GM12878 (cell line): ENCODE measurements around the gene FHOD3. TPM values are rescaled to one million over a fixed set of nuclear protein-coding genes. Genes with fewer than 3 reads are reported as not detected.

Source experiments
- ATAC-seq: fragments of 200-7000 bp; cut with Tn5 transposase; 3 replicates; pipeline ENCODE4 v1.9.1; 2020; ENCODE audit warnings: mild to moderate bottlenecking, moderate library complexity
- BruUV-seq: library from RNA; stranded (reverse); fragments of 400-500 nt; replicated peaks from 2 replicates; lab custom pipeline; 2021; lab: Mats Ljungman, UMichigan
- CTCF ChIA-PET: fragments of 300-600 bp; sonication (Branson Sonifier 250); formaldehyde crosslinking; extraction: SDS; loops from one replicate; lab custom pipeline; 2021; ENCODE audit warnings: inconsistent platforms; lab: Yijun Ruan, JAX
- POLR2A ChIA-PET: fragments of 350-600 bp; formaldehyde crosslinking; extraction: SDS; loops from one replicate; lab custom pipeline; 2021; ENCODE audit warnings: inconsistent platforms; lab: Charles Lee
- RAD21 ChIA-PET: fragments of 300-600 bp; sonication (Branson Sonifier 250); formaldehyde crosslinking; loops from one replicate; lab custom pipeline; 2023; ENCODE audit warnings: antibody characterized with exemption; ENCODE audit not compliant: unreplicated experiment; lab: Charles Lee
- SMC1A ChIA-PET: fragments of 300-600 bp; sonication (Branson Sonifier 250); formaldehyde crosslinking; loops from one replicate; lab custom pipeline; 2023; ENCODE audit not compliant: unreplicated experiment, uncharacterized antibody; lab: Charles Lee
- DNase-seq: peaks from one replicate; pipeline ENCODE4 v3.0.0-alpha.2; 2011; ENCODE audit warnings: low read depth, low spot score
- FAIRE-seq: peaks from 3 replicates; lab custom pipeline; 2011; peaks lifted over from hg19 to GRCh38; lab: Jason Lieb, UNC
- H2AFZ ChIP-seq: 2 replicates; pipeline ENCODE4 v1.6.0; 2011; ENCODE audit warnings: low read depth, low read length, control low read depth; ENCODE audit not compliant: control insufficient read depth
- H3K27ac ChIP-seq: 2 replicates; pipeline ENCODE4 v1.5.1; 2011; ENCODE audit warnings: control low read depth; ENCODE audit not compliant: control insufficient read depth, insufficient read depth
- H3K27me3 ChIP-seq, 2 experiments: replicated peaks in 1 of 2; 2 replicates each; pipeline versions ENCODE4 v1.6.0 to v1.6.1; 2011; ENCODE audit warnings: low read length in 1 of 2; ENCODE audit not compliant: control insufficient read depth in 2 of 2, insufficient read depth in 2 of 2
- H3K36me3 ChIP-seq, 2 experiments: 2 replicates each; pipeline ENCODE4 v1.5.1; 2011; ENCODE audit warnings: low read length in 1 of 2; ENCODE audit not compliant: control insufficient read depth in 2 of 2, insufficient read depth in 2 of 2
- H3K4me1 ChIP-seq: 2 replicates; pipeline ENCODE4 v1.6.1; 2011; ENCODE audit warnings: mild to moderate bottlenecking, low read length, moderate library complexity, mixed read lengths; ENCODE audit not compliant: control insufficient read depth, insufficient read depth
- H3K4me2 ChIP-seq: 2 replicates; pipeline ENCODE4 v1.6.0; 2011; ENCODE audit warnings: control low read depth; ENCODE audit not compliant: control insufficient read depth, insufficient read depth
- H3K4me3 ChIP-seq: fragments of 200-600 bp; sonication (generic); 2 replicates; pipeline ENCODE4 v1.5.1; 2016
- H3K79me2 ChIP-seq: 2 replicates; pipeline ENCODE4 v1.6.0; 2011; ENCODE audit warnings: low read length; ENCODE audit not compliant: control insufficient read depth, insufficient read depth
- H3K9ac ChIP-seq: 2 replicates; pipeline ENCODE4 v1.8.0; 2011; ENCODE audit warnings: low read length, control low read depth, mixed read lengths; ENCODE audit not compliant: control insufficient read depth, insufficient read depth
- H3K9me3 ChIP-seq: replicated peaks from 3 replicates; pipeline ENCODE4 v1.5.1; 2011; ENCODE audit warnings: mild to moderate bottlenecking, low read length; ENCODE audit not compliant: control insufficient read depth, insufficient read depth
- H4K20me1 ChIP-seq: 2 replicates; pipeline ENCODE4 v1.6.0; 2011; ENCODE audit not compliant: control insufficient read depth, insufficient read depth
- CBFB ChIP-seq: IDR thresholded peaks from 2 replicates; pipeline ENCODE4 v1.6.1; 2016; ENCODE audit warnings: antibody characterized with exemption, low read depth
- JUND ChIP-seq: IDR thresholded peaks from 2 replicates; pipeline ENCODE4 v1.6.1; 2012; ENCODE audit warnings: low read depth, mild to moderate bottlenecking, low read length, improper control_type of control experiment, moderate library complexity
- MEF2B ChIP-seq: fragments of 450-650 bp; IDR thresholded peaks from 2 replicates; pipeline ENCODE4 v1.6.1; 2018; ENCODE audit warnings: mild to moderate bottlenecking, moderate library complexity; ENCODE audit not compliant: partially characterized antibody, poor library complexity, severe bottlenecking
- NBN ChIP-seq: fragments of 450-650 bp; IDR thresholded peaks from 2 replicates; pipeline ENCODE4 v1.6.1; 2016
- NRF1 ChIP-seq: conservative IDR thresholded peaks from 2 replicates; pipeline ENCODE4 v1.6.1; 2011; ENCODE audit warnings: mild to moderate bottlenecking, low read depth, low read length, improper control_type of control experiment
- SREBF2 ChIP-seq: IDR thresholded peaks from 2 replicates; pipeline ENCODE4 v1.6.1; 2012; ENCODE audit warnings: mild to moderate bottlenecking, low read length
- SUZ12 ChIP-seq: fragments of 200-600 bp; sonication (generic); IDR thresholded peaks from one replicate; pipeline ENCODE4 v1.6.1; 2018; ENCODE audit warnings: antibody characterized with exemption, mild to moderate bottlenecking; ENCODE audit not compliant: unreplicated experiment
- TBL1XR1 ChIP-seq: IDR thresholded peaks from 2 replicates; pipeline ENCODE4 v1.6.1; 2012; ENCODE audit warnings: low read depth, low read length, improper control_type of control experiment
- TCF12 ChIP-seq: IDR thresholded peaks from 2 replicates; pipeline ENCODE4 v1.6.1; 2011; ENCODE audit warnings: low read depth, mild to moderate bottlenecking, low read length
- TCF7 ChIP-seq: IDR thresholded peaks from 2 replicates; pipeline ENCODE4 v1.6.1; 2014; ENCODE audit warnings: antibody characterized with exemption, borderline replicate concordance
- WGBS: methylation state at CpG from one replicate; pipeline ENCODE4 v1.1.6; 2016; ENCODE audit warnings: low lambda C conversion rate; ENCODE audit not compliant: insufficient replicate concordance, insufficient coverage; ENCODE audit errors: missing lambda C conversion rate; 5-methylcytosine and 5-hydroxymethylcytosine counted together
- in situ Hi-C: fragments of 300-500 bp; cut with MboI; formaldehyde crosslinking; loops from 9 replicates; pipeline ENCODE4 v1.14.3; 2018; ENCODE audit warnings: mixed read lengths
- intact Hi-C: fragments of 100-400 bp; cut with micrococcal nuclease; formaldehyde crosslinking; loops from one replicate; pipeline ENCODE4 v1.14.2; 2022; ENCODE audit not compliant: unreplicated experiment
- polyA plus RNA-seq, 11 experiments: library from polyadenylated mRNA; depleted of rRNA in 4 of 11; unstranded in 6 of 11; stranded (reverse) in 5 of 11; fragments of >200 nt; fragmentation: Nextera tagmentation in 4 of 11; fragmentation: Illumina TruSeq in 1 of 11; extraction: Ambion mirVana in 4 of 11; extraction: Trizol in 1 of 11; gene quantifications; 1 replicate in 1 of 11; 2 replicates in 10 of 11; pipeline versions ENCODE4 v1.2.1 to v1.2.3, GENCODE V29; 2011 to 2016; ENCODE audit warnings: inconsistent platforms in 2 of 11, missing spikeins in 2 of 11, low read depth in 1 of 11
- total RNA-seq, 4 experiments: library from RNA; depleted of rRNA in 3 of 4; stranded (reverse); fragments of >200 nt in 3 of 4; fragmentation: Illumina TruSeq in 1 of 4; extraction: Trizol in 1 of 4; gene quantifications; 2 replicates each; pipeline versions ENCODE4 v1.2.1 to v1.2.3, GENCODE V29; 2013 to 2021
- TF ChIP-seq, protein P1 (sequence below): fragments of 450-650 bp; IDR thresholded peaks from 2 replicates; pipeline ENCODE4 v1.6.1; 2016; ENCODE audit warnings: mild to moderate bottlenecking, moderate library complexity, borderline replicate concordance

The FHOD3 gene
- total and polyA plus RNA-seq, 10 of the 15 experiments (the other 5 are each of a cell fraction or from before 2014, with no cell fraction given): 0.77 to 26.7 (median 10.4) TPM

DNA sequence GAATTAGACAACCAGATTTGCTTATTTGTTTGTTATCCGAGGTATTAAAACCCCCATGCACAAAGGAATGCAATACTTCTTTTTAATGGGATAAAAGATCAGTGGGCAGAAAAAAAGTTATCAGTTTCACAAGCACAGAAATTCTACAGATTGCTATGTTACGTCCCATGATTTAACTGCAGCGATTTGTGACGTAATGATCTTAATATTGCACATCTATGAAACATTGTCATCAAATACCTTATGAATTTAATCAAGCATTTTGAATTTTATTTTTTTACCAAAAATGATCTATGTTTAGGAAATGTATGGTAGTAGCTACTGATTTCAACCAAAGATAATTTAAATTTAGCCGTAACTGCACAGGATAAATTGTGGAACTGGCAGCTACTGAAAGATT lies 138.9 kb downstream of the FHOD3 start:
- ATAC-seq (no peak), FAIRE-seq (no peak), DNase-seq (no peak)
- no peaks in the 10 kb centered on the region for H3K4me1 ChIP-seq
- intact Hi-C loops (no loop called here), in situ Hi-C loops (no loop called here)
- H3K4me2 ChIP-seq: no peak overlapping the region
- RAD21 ChIA-PET: interaction anchor here (0.8 to 2.9 kb wide), 10 partner anchors 15 to 135 kb away, joined by 3 to 19 read pairs (median 4); no protein-coding TSS in a partner anchor
- SMC1A ChIA-PET: interaction anchor here (0.8 to 16.0 kb wide), 13 partner anchors 9 to 150 kb away, joined by 3 to 253 read pairs (median 6); no protein-coding TSS in a partner anchor
- no peak overlapping the region for H2AFZ ChIP-seq
- H4K20me1 ChIP-seq: no peaks in the 10 kb centered on the region
- H3K9ac ChIP-seq: no peak overlapping the region
- WGBS: 54% methylated on average over 5 of the region's 5 CpGs
- no peak overlapping the region for H3K4me3 ChIP-seq
- CTCF ChIA-PET: interaction anchor here (0.6 to 8.9 kb wide), 8 partner anchors 16 to 326 kb away, joined by 3 to 83 read pairs (median 6); no protein-coding TSS in a partner anchor
- BruUV-seq: no TSS peak
- no peaks in the 10 kb centered on the region for H3K79me2 ChIP-seq
- TF ChIP-seq MEF2B (no peak), NRF1 (no peak), NBN (no peak), CBFB (no peak), SREBF2 (no peak), TCF7 (no peak), SUZ12 (no peak), TCF12 (no peak), TBL1XR1 (no peak), JUND (no peak)
- TF ChIP-seq, protein P1, sequence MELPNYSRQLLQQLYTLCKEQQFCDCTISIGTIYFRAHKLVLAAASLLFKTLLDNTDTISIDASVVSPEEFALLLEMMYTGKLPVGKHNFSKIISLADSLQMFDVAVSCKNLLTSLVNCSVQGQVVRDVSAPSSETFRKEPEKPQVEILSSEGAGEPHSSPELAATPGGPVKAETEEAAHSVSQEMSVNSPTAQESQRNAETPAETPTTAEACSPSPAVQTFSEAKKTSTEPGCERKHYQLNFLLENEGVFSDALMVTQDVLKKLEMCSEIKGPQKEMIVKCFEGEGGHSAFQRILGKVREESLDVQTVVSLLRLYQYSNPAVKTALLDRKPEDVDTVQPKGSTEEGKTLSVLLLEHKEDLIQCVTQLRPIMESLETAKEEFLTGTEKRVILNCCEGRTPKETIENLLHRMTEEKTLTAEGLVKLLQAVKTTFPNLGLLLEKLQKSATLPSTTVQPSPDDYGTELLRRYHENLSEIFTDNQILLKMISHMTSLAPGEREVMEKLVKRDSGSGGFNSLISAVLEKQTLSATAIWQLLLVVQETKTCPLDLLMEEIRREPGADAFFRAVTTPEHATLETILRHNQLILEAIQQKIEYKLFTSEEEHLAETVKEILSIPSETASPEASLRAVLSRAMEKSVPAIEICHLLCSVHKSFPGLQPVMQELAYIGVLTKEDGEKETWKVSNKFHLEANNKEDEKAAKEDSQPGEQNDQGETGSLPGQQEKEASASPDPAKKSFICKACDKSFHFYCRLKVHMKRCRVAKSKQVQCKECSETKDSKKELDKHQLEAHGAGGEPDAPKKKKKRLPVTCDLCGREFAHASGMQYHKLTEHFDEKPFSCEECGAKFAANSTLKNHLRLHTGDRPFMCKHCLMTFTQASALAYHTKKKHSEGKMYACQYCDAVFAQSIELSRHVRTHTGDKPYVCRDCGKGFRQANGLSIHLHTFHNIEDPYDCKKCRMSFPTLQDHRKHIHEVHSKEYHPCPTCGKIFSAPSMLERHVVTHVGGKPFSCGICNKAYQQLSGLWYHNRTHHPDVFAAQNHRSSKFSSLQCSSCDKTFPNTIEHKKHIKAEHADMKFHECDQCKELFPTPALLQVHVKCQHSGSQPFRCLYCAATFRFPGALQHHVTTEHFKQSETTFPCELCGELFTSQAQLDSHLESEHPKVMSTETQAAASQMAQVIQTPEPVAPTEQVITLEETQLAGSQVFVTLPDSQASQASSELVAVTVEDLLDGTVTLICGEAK: no peak
- H3K27ac ChIP-seq: no peak overlapping the region
- no peaks in the 10 kb centered on the region for H3K27me3 ChIP-seq
- no peaks in the 10 kb centered on the region for H3K9me3 ChIP-seq
- no peaks in the 10 kb centered on the region for H3K36me3 ChIP-seq
- POLR2A ChIA-PET: interaction anchor here (0.7 to 1.7 kb wide), 5 partner anchors 11 to 51 kb away, joined by 3 to 5 read pairs (median 4); no protein-coding TSS in a partner anchor
